Mammary epithelial cell (primary cell): Measurements from ENCODE around the gene KAT6B.

Experiments
- CTCF ChIP-seq, 2 donors: IDR thresholded peaks in 1 of 2; conservative IDR thresholded peaks in 1 of 2; 2 replicates each; pipeline ENCODE4 v1.5.1; 2011 to 2012; ENCODE audit warnings: inconsistent platforms in 2 of 2, low read length in 2 of 2, mild to moderate bottlenecking in 2 of 2, control low read depth in 1 of 2, low read depth in 1 of 2; ENCODE audit not compliant: insufficient read depth in 1 of 2; ENCODE audit errors: extremely low read depth in 1 of 2
- EZH2 ChIP-seq: IDR thresholded peaks from 2 replicates; pipeline ENCODE4 v1.6.1; 2012; ENCODE audit warnings: low read length, inconsistent platforms, borderline replicate concordance

GRCh38 chr10:75002351-75002725, 175.9 kb downstream of the KAT6B start:
- TF ChIP-seq CTCF (conservative IDR thresholded peaks at IDR 0.05 in 1 of 2, IDR thresholded peaks at IDR 0.05 in 1 of 2; ENCODE audit: extremely low read depth in 1 of 2, insufficient read depth in 1 of 2, low read depth in 1 of 2, low read length in 2 of 2) (no peak), EZH2 (no peak)
